ENCODE results near the gene MYO15B.
A peak's percentile ranks its signal among the peaks of the same experiment; 100 is the strongest.

Gene MYO15B

GRCh38 chr17:75617675-75618074, 30.1 kb downstream of the MYO15B start:
- Histone ChIP-seq H3K9me3 (ENCODE audit: severe bottlenecking) (no peaks in the 10 kb centered on the region), H3K27me3 (ENCODE audit: insufficient read depth, low read depth, severe bottlenecking) (no peaks in the 10 kb centered on the region), H3K36me3 (no peaks in the 10 kb centered on the region), H3K27ac (no peak overlapping the region), H3K4me3 (ENCODE audit: low read depth, low read length) (no peak overlapping the region)
- no peak for DNase-seq
- no peak for TF ChIP-seq CTCF (IDR thresholded peaks at IDR 0.05; ENCODE audit: low read depth, low read length)

GRCh38 chr17:75619506-75620431, 32.2 kb downstream of the MYO15B start:
- H3K27ac ChIP-seq: no peak overlapping the region
- H3K27me3 ChIP-seq (ENCODE audit: insufficient read depth, low read depth, severe bottlenecking): no peaks in the 10 kb centered on the region
- DNase-seq: peak; percentile 91
- H3K4me3 ChIP-seq (ENCODE audit: low read depth, low read length): no peak overlapping the region
- peak; percentile 96 for TF ChIP-seq CTCF (IDR thresholded peaks at IDR 0.05; ENCODE audit: low read depth, low read length)
- H3K36me3 ChIP-seq: no peaks in the 10 kb centered on the region
- no peaks in the 10 kb centered on the region for H3K9me3 ChIP-seq (ENCODE audit: severe bottlenecking)

GRCh38 chr17:75621489-75621888, 33.9 kb downstream of the MYO15B start:
- Histone ChIP-seq H3K27ac (no peak overlapping the region), H3K9me3 (ENCODE audit: severe bottlenecking) (no peaks in the 10 kb centered on the region), H3K27me3 (ENCODE audit: insufficient read depth, low read depth, severe bottlenecking) (no peaks in the 10 kb centered on the region), H3K36me3 (peaks cover 6% of the 10 kb centered on the region), H3K4me3 (ENCODE audit: low read depth, low read length) (no peak overlapping the region)
- TF ChIP-seq CTCF (IDR thresholded peaks at IDR 0.05; ENCODE audit: low read depth, low read length): no peak
- DNase-seq: no peak

DNA sequence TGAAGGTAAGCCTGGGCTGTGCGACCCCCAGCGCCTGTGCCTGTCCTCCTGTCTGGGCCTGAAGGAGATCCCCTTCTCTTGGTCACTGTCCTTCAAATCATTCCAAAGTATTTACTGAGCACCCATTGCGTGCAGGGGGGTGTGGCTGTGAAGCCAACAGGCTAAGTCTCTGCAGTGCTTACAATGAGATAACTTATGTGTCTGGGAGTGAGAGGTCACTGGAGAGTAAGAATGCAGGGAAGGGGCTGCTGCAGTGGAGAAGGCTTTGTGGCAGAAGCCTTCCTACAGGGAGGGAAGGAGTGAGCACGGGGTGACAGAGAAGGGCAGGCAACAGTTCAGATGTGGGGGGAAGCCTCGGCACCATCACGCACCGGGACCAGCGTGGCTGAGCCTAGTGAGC, 34.5 kb downstream of the MYO15B start:
- peak; percentile 21 for DNase-seq
- H3K27me3 ChIP-seq (ENCODE audit: insufficient read depth, low read depth, severe bottlenecking): no peaks in the 10 kb centered on the region
- no peak overlapping the region for H3K27ac ChIP-seq
- H3K4me3 ChIP-seq (ENCODE audit: low read depth, low read length): no peak overlapping the region
- peaks cover 12% of the 10 kb centered on the region for H3K36me3 ChIP-seq
- TF ChIP-seq CTCF (IDR thresholded peaks at IDR 0.05; ENCODE audit: low read depth, low read length): no peak
- no peaks in the 10 kb centered on the region for H3K9me3 ChIP-seq (ENCODE audit: severe bottlenecking)

GRCh38 chr17:75622771-75623273, 35.2 kb downstream of the MYO15B start:
- H3K4me3 ChIP-seq (ENCODE audit: low read depth, low read length): no peak overlapping the region
- H3K27ac ChIP-seq: no peak overlapping the region
- no peak for TF ChIP-seq CTCF (IDR thresholded peaks at IDR 0.05; ENCODE audit: low read depth, low read length)
- DNase-seq: no peak
- H3K27me3 ChIP-seq (ENCODE audit: insufficient read depth, low read depth, severe bottlenecking): no peaks in the 10 kb centered on the region
- H3K9me3 ChIP-seq (ENCODE audit: severe bottlenecking): no peaks in the 10 kb centered on the region
- peaks cover 17% of the 10 kb centered on the region for H3K36me3 ChIP-seq

All from WERI-Rb-1 (cell line).